ENCODE results near the gene GAS7.
"Not testable (repeated sequence)": the region's sequence is repeated elsewhere in the genome, so short reads cannot be mapped to it uniquely, and the experiment has no call there.

The GAS7 gene

DNA sequence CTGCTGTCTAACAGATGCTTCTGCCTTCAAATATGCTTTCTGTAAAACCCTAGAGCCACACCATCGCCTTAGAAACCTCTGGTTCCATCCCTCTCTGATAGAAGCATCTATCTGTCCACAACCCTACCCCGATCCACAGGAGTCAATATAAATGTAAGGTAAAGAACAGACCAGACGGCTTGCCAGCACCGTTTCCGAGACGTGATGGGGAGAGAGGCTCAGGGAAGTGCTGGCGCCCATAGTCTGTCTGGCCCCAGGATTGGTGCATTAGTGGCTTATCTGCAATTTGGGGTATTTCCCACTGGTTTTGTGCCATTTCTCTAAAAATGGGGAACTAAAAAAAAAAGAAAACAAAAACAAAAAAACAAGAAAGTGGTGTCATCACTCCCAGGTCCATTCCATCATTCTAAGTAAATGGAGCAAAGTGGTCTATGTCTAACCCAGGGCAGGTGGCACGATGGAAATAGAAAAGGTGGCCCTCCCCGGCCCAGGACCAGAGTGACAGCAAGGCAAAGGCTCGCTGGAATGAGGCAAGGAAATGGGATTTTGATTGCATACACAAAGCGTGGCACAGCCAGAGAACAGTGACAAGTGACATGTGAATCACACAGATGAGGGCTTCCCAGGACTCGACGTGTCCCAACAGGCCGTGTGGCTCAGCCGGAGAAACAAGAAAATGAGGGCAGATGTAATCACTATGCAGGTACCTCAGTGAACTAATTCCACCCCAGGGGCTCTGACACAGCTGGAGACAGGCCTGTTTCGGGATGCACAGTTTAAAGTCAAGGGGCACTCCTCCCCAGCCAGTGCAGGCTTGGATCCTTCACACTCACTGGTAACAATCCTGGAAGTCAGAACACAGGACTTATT lies 125.6 kb downstream of the GAS7 start:
- DNase-seq (ENCODE audit: low read depth in 2 of 2) = no peak

DNA sequence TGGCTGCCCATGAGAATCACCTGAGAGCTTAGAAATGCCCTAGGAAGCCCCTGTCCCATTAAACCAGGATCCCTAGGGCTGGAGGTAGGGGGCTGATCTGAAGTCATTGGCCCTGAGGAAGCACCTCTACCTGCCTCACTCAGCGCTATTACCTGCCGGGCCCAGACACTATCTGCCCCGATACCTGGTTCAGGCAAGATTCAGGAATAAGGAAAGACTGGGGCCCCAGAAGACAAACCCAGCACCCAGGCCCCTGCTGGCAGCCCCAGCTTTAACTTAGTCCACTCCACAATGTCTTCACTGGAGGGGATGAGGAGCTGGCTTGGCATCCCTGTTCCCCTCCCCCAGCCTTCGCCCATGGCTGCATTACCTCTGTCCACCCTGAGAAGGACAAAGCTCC lies 126.3 kb downstream of the GAS7 start:
- no peak for DNase-seq (ENCODE audit: low read depth in 2 of 2)

DNA sequence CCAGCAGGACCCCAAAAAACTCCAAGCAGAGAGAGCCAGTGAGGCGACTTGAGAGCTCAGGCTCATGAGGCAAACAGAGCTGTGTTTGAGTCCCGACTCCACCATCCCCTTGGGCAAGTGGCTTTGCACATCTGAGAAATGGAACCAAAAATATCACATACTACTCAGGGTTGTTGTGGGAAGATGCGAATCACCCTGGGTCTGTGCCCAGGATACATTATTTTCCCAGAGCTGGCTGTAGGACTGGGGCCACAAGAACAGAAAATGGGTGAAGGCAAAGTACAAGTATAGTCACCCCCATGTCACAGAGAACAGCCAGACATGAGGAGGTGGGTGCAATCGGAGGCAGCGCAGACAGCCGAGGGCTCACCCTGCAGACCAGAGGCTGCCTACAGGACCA lies 127.3 kb downstream of the GAS7 start:
- no peak for DNase-seq (ENCODE audit: low read depth in 2 of 2)

DNA sequence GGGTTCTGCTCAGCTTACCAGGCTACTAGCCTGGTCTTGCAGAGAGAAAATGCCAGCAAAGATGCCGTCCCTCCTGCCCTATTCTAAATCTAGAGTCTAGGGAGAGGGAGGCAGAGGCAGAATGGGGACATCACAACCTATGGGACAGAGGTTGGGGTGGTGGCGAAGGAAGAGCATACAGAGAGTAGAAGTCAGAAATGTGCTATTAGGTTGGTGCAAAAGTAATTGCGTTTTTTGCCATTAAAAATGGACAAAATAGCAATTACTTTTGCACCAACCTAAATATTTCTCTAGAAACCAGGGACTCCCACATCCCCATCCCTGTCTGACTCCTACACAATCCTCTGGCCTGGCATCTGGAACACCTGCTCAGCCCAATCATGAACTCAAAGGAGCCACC lies 127.7 kb downstream of the GAS7 start:
- no peak for DNase-seq (ENCODE audit: low read depth in 2 of 2)

DNA sequence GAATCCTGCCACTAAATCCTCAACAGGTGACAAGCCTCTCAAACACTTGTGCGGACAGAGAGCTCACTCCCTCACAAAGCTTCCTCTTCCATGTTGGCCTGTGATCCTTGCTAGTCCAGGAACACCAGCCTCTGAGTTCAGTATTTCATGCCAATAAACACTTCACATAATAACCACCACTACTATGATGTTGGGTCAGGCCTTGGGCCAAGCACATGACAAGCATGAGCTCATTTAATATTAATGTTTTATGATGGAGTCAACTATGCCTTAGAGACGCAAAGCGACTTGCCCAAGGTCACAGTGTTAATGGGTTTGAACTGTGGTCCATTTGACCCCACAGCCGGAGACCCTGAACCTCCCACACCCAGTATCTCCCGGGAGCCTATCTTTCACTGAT lies 129.1 kb downstream of the GAS7 start:
- no peak for DNase-seq (ENCODE audit: low read depth in 2 of 2)

DNA sequence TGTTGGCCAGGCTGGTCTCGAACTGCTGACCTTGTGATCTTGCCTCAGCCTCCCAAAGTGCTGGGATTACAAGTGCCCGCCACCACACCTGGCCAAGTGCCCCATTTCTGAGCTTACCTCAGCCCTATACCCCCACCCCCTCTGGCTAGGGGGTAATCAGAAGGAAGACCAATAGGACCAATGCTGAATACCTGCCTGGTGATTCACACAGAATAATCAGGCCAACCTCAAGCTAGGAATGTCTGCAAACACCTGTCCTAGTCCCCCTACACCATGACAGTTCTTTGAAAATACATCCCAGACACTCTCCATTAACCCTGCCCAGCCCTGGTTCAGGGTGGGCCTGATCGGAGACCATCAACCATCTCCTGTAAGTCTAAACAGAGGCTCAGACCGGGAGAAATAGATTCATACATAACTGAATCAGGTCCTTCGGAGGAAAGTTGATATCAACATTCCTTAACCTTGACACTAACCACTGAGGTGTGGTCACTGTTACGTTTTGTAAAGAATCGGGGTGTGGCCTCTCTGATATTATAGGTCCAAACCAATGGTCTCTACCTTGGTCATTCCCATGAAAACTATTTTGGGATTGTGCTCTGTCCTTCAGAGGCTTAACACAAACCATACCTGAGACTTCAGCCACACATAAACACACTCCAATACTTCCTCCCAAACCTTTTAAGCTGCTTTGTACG lies 130.8 kb downstream of the GAS7 start:
- DNase-seq (ENCODE audit: low read depth in 2 of 2) = no peak

DNA sequence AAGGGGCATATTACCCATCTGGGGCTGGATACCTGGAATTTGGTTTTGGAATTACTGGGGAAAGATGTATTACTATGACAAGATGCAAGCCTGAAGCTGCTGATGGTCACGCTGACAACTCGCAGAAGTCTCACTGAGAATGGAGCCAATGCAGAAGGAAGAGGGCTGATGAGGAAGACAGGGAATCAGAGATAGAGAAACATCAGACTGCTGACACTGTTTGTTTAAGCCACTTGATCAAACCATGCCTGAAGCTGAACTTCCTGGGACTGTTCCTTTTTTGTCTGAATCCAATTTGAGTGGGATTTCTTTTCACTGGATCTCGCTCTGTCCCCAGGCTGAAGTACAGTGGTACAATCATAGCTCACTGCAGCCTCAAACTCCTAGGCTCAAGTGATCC lies 133.9 kb downstream of the GAS7 start:
- DNase-seq (ENCODE audit: low read depth in 2 of 2) = no peak

DNA sequence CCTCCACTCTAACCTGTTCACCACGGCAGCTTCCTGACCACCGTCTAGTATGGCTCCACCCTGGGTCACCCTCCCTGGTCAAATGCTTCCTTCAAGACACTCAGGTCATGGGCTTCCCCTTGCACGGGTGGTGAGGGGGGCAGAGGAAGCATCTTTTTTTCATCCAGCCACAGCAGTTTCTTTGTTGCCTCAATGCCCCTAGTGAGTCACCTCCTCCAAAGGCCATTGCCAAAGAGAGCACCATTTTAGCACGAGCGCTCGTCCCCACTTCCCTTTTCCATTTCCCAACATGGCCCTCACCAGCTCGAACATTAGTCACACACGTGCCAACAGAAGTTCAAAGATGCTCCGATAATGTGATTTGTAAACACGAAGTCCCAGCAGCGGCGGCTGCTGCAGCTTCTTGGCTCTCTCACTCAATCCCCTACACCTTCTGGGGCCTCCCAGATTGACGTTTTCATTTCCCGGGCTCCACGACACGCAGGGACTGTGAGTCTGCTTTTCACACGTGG lies 134.6 kb downstream of the GAS7 start:
- DNase-seq (ENCODE audit: low read depth in 2 of 2) = no peak

DNA sequence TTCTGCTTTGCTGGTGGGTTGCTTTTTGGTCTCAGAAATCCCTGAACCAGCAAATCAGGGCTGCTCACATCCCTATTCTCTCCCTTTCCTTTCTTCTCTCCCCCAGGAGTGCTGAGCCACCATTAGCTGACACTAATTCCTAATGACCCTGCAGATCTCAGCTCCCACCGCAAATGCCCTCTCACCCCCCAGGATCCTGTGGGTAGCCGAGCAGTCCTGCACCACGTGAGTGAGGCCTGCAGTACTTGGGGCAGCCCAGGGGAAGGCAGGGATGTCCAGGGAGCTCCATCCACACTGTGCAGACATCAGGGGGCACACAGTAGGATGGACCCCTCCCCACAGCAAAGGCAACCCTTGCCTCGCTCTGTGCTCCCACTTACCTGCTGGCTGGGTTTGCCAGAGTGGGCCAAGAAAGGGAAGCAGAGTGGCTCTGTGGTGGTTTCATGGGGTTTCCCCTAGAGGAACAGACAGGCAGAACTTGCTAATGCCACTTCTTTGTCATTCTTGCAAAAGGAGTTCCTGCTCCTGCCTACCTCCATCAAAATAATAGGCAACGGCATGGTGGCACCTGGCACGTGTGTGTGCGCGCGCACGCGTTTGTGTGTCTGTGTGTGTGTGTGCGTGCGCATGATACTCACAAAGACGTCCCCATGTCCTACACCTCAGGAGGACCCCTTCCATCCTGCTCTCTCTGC lies 135.6 kb downstream of the GAS7 start:
- DNase-seq (ENCODE audit: low read depth in 2 of 2) = no peak

DNA sequence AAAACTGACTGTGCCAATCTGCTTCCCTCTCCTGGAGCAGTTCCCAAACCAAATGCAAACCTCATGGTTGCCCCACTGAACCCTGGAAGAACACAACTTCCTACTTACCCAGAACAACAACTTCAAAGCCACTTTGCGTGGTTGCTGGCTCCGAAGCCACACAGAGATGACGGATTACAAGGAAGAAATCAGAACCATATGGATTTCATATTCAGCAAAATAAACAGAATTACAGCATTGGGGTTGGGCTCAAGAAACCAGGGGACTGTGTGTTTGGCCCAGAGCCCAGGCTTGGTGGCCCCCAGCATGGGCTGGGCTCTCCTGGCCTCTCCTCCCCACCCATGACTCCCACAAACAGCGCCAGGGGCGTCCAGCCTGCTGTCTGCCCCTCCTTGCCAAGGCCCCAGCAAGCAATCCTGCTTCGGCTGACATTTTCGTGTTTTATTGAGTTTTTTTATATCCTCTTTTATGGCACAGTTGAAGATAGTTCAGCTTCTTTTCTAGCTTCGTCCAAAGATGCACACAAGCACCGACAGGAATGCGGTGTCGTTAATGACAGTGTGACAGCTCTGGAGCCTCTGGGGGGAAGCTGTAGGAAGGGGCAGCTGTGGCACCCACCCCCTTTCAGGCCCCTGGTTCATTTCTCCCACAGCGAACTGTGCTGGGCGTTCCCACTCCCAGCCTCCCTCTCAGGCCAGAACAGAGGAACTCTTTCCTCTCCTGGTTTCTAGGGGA lies 137.1 kb downstream of the GAS7 start:
- no peak for DNase-seq (ENCODE audit: low read depth in 2 of 2)

DNA sequence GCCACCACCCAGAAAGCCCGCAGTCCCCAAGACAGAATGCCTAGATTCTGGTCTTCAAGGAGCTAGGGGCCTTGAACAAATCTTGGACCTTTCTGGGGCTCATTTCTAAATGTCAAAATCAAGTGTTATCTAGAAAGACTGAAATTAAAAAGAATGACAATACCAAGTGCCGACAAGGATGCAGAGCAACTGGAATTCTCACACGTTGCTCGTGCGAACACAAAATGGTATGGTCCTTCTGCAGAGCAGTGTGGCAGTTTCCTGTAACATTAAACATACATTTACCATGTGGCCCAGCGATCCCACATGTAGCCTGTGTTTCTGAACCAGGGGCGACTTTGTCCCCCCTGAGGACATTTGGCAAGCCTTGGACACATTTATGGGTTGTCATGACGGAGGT lies 137.9 kb downstream of the GAS7 start:
- no peak for DNase-seq (ENCODE audit: low read depth in 2 of 2)

DNA sequence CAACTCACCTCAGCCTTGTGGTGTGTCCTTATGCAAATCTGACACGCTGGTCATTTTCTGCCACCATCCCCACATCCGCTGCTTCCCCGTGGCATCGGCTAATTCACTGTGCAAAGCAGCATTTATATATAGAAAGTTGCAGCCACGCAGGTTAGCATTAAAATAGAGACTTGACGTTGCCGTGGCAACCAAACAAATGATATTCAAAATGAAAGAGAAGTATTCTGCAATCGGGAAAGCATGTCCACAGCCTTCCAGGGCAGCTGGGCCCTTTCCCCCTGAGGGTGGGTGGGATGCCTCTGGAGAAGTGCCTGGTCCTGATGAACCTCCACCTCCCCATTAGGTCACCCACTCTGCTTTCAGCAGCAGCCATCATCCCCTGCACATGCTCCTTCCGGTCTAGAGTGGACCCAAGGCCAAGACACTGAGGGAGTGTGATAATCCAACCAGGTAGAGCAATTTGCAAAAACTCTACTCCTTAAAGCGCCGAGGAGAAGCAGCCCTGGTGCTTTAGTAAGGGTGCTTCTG lies 138.7 kb downstream of the GAS7 start:
- DNase-seq (ENCODE audit: low read depth in 2 of 2) = no peak

DNA sequence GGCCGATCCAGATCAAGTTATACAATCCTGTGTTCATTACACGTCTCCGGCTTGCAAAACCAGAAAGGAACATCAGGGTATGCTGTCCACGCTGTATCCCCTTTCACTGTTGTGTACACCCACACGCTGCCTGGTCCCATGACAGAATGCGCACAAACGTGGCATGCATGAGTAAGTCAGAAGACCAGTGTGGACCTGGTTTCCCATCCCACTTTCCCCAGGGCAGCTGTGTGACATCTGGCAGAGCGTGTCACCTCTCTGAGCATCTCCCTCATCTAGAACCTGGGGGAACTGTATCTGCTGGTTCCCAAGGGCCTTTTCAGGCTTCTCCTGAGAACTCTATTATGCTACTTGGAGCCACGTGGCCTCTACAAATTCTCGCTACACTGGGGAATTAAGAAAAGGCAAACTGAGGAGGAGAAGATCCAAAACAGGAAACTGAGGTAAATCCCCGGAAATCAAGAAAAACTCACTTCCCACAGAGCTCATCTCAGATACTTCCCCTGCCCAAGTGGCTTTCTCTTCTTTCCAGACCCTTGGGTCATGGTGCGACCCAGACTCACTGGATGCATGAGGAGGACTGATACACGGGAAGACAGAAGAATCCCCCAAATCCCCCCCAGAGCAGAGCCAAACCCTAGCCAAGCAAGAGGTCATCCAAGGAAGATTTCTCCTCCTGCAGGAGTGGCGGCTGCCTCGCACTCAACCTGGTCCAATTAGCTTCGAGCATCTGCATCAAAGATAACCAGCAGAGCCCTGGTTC lies 139.3 kb downstream of the GAS7 start:
- DNase-seq (ENCODE audit: low read depth in 2 of 2) = no peak

DNA sequence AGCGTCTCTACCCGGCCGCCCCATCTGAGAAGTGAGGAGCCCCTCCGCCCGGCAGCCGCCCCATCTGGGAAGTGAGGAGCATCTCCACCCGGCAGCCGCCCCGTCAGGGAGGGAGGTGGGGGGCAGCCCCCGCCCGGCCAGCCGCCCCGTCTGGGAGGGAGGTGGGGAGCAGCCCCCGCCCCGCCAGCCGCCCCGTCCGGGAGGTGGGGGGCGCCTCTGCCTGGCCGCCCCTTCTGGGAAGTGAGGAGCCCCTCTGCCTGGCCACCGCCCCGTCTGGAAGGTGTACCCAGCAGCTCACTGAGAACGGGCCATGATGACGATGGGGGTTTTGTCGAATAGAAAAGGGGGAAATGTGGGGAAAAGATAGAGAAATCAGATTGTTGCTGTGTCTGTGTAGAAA lies 140.9 kb downstream of the GAS7 start:
- not testable (repeated sequence) for DNase-seq (ENCODE audit: low read depth in 2 of 2)

DNA sequence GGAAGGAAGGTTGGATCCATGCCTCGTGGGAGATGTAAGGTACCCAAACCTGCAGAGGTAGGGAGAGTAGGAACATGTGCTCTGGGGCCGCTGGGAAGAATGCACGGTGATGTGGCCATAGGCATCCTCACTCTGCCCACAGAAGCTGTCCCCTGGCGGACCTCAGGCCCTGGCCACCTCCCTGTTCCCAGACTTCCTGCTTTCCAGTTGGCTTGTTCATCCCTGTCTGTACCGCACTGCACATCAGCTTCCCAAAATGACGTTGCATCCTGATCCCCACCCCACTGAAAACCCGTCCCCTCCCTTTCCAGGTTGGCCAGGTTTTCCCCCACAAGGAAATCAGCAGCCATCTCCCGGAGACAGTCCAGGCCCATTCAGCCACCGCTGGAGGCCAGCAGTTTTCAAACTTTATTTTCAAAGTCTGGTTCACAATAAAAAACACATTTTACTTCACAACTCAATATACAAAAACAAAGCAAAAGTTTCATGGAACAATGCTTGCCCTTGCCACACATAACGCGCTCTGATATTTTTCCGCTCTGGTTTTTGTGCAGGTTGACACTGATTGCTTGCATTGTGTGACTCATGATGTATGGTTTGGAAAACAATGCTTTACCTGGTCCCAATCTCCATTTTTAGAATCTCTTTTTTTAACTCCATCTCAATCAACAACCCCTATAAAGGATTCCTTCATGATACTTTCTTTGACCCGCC lies 143.0 kb downstream of the GAS7 start:
- DNase-seq (ENCODE audit: low read depth in 2 of 2) = no peak

DNA sequence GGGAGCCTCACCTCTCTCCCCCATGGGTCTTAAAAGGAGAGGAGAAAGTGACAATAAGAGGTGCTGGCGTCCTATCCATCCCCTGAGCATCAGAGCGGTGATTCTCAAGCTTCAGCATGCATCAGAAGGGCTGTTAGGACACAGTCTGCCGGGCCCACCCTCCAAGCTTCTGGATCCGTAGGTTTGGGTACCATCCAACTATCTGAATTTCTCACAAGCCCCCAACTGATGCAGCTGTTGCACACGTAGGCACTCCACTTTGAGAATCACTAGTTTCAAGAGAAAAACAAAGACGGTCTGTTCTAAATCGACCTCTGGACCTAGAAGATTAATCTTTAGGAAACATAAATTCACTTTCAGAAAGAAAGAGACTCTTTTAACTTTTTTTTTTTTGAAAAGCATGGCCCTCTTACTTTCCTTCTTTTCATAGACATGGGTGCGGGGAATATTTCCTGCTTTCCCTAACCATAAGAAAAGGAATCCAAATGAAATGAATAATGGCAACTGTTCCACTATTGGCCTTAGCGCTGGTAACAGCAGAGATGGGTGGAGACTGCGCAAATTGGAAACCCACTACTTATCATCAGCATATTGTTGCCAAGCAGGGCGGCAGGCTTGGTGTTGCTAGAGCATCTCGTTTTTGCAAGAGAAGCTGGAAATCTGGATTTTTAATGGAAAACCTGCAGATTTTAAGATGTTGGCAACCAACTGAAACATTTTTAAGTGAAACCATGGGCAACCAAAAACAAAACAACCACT lies 144.4 kb downstream of the GAS7 start:
- DNase-seq (ENCODE audit: low read depth in 2 of 2) = no peak

DNA sequence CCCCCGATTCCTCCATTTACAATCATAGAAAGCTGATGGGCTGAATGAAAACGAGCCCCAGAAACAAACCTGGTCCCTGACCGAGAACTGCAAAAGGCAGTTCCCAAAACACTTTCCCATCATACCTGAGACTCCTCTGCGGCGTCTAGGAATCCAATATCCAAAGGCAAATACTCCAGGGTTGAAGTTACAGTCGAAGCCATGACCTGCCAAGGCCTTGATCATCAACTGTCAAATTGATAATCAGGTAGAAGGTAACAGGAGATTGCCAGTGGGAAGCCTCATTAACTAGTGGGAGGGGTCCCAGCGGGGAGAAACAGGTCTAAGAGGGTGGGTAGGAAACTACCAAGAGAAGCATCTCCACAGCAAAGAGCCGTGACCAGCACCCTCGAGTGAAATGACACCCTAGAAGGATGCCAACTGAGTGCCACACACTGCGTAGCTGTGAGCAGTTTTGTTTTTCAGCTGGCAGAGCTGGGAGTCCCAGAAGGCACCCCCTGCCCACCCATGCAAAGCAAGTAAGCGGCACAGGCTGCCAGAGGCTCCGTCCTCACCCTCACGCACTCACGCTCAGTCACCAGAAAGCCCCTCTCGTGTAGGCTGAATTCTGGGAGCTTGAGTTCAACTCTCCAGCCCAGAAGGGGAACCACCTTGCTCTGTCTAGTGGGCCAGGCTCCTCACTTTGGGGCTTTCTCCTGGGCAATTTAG lies 146.1 kb downstream of the GAS7 start:
- no peak for DNase-seq (ENCODE audit: low read depth in 2 of 2)

DNA sequence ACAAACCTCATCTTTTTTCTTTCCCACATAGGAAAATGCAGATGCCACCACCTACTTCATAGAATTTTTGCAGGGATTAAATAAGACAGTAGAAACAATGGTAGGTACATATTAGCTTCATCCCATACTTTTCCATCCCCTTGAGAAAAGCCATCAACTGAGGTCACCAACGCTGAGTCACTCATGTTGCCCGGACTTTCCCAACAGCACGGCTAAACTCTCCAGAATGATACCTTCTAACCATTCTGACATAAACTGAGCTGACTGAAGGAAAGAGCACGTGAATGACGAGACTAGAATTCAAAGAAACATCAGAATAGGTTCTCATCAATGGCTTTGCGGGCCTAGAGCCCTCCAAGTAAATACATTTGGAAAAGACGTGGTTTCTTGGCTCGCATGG lies 147.3 kb downstream of the GAS7 start:
- DNase-seq (ENCODE audit: low read depth in 2 of 2) = no peak

DNA sequence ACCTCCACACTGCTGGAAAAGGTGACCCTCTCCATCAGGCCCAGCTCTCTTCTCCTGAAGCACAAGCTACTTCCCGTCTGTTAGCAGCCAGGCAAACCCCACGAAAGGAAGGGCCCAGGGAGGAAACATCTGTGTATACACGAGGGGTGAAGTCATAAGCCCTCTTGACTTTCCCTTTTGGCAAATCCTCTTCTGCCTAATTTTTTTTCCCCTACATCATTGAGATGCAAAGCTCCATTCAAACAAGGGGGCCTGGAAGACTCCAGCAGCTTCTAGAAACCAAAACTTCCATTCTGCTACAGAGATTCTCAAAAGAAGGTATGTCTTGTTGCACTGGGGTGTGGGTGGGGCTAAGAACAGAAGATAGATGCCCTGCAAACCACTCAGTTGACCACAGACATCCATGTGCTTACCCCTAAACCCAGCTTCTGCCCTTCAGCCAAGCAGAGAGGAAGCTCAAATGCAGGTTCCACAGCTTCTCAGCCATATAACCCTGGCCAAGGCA lies 147.8 kb downstream of the GAS7 start:
- DNase-seq (ENCODE audit: low read depth in 2 of 2) = no peak
